Right renal pelvis (tissue), 4 donors: ENCODE data around the gene KCNQ1OT1. TPM values are rescaled to one million over a fixed set of nuclear protein-coding genes. Genes with fewer than 3 reads are reported as not detected.

Experiments used
- DNase-seq, 4 donors: peaks; one replicate each; pipeline ENCODE4 v3.0.0-alpha.2; 2013; ENCODE audit warnings: low read depth in 4 of 4, low spot score in 3 of 4, missing footprints in 1 of 4
- polyA plus RNA-seq, 4 donors: library from polyadenylated mRNA; unstranded; fragments of 120-200 nt; gene quantifications; one replicate each; pipeline ENCODE4 v1.2.1, GENCODE V29; 2013; ENCODE audit not compliant: insufficient read length in 4 of 4

Gene KCNQ1OT1
- polyA plus RNA-seq, 4 donors: 0.72 to 1.5 (median 0.84) TPM

DNA sequence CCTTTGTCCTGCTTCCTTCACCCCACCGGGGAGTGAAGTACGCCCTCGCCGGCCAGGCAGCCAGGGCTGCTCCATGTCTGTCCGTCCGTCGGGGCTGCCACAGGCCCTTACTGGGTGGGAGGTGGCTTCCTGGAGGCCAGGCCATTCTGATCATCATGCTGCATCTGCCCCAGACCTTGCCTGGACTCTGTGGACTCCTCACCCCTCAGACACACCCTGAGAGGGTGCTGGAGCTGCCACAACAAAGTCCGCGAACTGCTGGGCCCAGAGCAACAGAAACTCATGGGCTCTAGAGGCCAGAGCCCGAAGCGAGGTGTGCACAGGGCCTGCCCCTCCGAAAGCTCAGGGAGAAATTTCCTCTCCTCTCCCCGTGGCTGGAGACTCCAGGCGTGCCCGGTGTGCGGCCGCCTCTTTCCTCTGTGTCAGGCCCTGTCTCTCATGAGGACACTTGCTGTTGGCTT is 124.2 kb downstream of the KCNQ1OT1 start:
- DNase-seq: no peak

DNA sequence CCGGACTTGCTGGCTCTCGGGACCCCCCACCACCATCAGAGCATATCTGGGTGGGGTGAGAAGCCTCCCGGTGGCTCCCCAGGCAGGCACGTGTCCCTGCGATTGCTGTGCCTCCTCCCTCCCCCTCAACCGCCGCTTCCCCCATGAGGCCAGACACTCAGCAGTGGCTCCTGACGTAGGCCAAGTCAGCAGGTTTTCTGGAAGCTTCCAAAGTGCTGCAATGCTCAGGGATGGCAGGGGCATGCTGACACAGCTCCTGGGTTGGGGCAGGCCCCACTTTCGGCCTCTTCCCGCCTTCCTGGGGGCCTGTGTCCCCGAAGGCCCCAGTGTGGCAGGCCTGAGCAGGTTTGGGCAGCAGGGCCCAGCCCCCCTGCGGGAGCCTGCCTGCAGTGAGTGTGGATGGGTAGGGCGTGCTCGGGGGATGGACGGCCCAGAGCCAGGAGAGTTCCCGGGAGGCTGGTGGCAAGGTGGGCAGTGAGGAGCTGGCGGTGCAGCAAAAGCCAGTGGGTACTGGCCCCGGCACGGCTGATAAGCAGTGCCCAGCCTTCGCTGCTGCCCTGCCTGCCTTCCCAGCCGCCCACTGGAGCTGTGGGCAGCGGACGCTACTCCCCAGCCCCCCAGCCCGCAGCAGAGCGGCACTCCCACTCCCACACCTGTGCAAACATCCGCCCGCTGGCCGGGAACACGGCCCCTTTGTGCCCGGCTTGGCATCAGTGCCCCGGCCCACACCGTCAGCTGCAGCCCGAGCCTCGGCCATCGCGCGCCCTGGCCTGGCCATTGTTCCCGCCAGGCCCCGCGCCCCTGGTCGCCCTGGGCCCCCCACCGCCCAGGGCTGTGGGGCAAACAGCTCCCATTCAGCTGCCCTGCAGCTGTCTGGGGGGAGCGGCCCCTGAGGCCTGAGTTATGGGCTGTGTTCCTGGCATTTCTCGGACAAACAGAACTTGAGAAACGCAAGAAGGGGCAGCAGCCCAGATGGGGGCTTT is 125.0 kb downstream of the KCNQ1OT1 start:
- no peak for DNase-seq

DNA sequence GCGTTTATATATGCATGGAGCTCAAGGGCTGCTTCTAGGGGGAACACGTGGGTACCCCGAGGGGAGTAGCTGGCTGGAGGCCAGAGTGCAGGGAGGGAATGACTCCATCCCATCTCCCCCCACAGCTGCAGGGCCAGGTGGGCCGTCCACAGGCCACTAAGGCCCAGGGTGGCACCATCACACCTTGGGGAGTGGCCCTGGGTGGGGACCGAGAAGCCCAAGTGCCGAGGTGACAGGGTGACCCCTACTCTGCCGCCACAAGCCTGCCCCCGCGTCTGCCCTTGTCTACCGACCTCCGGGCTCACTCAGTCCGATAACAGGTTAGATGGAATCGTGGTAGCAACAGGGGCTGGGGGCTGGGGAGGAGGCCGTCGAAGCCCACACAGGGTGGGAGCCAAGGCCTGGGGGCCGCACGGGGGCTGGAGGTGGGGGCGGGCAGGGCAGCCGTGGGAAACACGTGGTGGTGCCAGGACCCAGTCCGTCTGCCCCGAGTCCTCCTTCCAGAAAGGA is 125.7 kb downstream of the KCNQ1OT1 start:
- DNase-seq: no peak

DNA sequence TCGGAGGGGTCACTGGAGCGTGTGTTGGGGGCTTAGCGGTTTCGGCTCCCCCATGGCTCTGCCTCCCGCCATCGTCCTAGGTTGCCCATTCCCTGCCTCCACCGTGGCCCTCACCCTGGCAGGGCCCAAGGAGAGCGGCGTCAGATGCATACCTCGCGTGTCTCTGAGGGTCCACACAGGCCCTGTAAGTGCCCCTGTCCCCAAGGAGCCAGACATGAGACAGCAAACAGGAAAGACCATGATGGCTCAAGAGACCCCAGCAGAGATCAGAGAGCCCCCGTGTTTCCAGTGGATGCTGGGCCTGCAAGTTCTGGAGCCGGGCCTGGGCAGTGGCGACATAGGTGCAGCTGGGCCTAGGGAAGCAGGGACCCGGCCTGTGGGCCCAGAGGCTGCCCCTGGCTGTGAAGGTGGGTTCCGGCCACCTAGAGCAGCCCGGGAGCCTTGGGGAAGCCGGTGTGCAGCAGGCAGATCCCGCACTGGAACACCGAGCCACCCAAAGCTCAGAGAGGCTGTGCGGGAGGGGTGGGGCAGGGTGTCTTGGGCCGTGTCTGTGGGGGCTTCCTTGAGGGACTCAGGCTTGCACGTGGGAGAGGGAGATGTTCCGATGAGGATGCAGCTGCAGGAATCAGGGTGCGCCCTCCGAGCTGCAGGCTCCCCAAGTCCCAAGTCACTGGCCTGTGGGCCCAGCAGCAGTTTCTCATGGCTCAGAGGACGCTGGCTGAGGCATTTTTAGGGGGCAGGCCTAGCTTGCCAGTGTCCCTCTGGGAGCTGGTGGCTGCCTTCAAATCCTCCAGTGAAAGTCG is 126.4 kb downstream of the KCNQ1OT1 start:
- DNase-seq: no peak

DNA sequence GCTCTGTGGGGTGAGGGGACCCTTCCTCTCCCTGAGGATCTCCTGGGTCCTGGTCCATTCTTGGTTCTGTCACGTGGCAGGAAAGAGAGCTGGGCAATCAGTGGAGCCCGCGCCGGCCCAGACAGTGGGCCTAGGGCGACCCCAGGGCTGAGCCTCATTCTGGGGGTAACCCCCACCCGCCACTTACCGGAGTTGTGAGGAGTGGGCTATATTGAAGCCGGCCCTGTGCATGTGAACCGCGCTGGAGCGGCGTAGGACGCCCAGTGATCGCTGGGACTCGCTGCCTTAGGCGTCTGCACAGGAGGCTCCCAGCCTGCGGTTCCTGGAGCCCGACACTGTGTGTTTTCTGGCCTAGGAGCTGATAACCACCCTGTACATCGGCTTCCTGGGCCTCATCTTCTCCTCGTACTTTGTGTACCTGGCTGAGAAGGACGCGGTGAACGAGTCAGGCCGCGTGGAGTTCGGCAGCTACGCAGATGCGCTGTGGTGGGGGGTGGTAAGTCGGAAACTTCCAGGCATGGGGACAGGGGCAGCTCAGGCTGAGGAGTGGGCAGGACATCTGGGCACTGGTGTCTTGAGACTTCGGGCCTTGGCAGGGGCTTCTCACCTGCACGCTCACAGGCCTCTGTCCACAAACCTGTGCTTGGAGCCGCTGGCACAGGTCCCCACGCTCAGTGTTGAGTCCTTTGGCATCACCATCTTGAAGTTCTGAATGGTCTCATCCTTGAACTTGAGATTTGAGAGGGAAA is 127.1 kb downstream of the KCNQ1OT1 start:
- DNase-seq: no peak

DNA sequence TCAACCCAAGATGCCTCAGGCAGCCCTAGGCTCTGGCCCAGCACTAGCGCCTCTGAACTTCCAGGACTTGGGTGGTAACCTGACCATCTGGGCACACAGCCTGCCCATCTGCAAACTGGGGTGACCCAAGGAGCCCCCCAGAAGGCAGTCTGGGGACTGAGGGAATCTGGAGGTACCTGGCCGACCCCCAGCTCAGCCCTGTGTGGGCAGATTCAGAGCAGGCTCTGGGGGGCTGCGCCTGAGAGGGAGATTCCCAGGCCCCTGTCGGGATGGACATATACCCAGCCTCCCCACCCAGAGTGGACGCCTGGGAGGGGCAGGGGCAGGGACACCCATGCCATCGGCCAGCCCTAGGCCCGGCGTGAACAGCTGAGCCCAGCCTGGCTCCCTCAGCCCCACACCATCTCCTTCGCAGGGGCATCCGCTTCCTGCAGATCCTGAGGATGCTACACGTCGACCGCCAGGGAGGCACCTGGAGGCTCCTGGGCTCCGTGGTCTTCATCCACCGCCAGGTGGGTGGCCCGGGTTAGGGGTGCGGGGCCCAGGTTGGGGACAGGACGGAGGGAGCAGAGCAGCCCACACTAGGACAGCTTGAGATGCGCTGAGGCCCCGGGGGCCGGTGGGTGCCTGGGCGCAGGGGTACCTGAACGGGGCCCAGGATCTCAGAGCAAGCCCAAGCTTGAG is 128.1 kb downstream of the KCNQ1OT1 start:
- no peak for DNase-seq

DNA sequence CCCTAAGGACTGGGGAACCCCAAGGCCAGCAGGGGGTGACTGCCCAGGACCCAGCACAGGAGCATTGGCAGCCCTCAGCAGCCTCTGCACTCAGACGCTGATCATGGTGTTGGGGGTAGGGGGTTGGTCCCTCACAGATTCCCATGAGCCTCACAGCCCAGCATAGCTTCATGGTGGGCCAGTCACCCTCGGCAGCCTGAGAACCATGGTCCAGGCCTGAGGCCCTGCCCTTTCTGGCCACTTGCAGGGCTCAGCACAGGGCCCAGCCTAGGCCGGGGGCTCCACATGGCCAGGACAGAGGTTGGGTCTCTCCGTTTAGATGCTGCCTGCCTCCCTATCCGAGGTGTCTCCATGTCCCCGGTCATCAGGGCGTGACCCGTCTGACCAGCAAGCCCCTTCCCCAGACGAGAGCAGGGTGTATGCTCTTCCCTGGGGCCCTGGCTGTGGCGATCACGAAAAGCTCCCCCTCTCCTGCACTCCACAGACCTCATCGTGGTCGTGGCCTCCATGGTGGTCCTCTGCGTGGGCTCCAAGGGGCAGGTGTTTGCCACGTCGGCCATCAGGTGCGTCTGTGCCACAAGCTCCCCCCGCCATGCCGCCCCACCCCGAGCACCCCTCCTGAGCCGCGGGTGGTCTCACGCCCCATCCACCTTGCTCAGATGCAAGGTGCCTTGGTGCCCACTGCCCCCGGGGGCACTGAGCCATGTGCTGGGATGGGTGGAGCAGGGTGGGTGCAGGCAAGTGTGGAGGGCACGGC is 128.8 kb downstream of the KCNQ1OT1 start:
- DNase-seq: no peak

DNA sequence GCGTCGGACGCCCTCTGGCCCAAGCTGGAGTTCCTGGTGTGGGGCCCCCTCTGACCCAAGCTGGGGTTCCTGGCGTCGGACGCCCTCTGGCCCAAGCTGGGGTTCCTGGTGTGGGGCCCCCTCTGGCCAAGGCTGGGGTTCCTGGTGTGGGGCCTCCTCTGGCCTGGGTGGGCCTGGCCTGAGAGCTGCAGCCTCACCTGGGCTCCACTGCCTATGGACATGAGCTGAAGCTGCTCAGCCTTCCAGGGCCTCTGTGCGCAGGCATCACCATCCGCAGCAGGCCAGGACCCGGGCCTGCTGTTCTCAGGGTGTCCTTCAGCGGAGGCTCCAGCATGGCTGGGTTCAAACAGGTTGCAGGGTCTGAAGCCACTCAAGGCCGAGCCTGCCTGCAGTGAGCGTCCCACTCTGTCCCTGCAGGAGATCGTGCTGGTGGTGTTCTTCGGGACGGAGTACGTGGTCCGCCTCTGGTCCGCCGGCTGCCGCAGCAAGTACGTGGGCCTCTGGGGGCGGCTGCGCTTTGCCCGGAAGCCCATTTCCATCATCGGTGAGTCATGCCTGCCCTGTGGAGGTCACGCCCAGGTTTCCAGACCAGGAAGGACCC is 129.5 kb downstream of the KCNQ1OT1 start:
- DNase-seq: no peak

DNA sequence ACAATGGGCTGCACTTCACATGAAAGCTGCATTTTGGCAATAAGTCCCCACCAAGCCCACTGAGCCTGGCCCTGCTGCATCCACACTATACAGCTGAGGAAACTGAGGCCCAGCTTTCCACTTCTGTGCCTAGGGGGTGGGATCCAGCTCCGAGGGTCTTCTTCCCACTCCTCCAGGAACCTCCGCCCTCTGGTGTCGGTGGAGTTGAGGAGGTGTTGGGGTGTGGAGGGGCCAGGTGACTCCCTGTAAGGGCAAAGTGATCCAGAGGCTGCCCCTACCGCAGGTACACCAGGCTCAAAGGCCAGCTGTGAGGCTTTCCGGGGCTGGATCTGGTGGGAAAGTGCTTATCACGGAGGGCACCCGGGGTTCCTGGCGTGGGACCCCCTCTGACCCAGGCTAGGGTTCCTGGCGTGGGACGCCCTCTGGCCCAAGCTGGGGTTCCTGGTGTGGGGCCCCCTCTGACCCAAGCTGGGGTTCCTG is 130.0 kb downstream of the KCNQ1OT1 start:
- DNase-seq: no peak

DNA sequence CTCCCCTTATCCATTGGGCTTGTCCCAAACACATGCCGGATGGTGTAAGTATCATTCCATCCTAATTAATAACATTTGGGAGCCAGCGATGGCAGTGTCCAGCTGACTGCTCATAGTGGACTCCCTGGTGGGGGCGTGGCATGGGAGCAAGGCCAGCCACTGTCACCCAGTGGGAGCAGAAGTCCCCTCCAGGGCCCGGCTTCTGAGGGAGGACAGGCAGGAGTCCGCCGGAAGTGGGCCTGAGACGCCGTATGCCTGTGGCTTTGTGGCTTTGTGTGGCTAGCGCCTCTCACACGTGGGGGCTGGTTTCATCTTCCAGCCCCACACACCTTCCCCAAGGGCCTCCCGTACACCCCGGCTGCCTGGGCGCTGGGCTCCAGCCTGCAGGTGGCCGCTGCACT is 130.5 kb downstream of the KCNQ1OT1 start:
- no peak for DNase-seq

DNA sequence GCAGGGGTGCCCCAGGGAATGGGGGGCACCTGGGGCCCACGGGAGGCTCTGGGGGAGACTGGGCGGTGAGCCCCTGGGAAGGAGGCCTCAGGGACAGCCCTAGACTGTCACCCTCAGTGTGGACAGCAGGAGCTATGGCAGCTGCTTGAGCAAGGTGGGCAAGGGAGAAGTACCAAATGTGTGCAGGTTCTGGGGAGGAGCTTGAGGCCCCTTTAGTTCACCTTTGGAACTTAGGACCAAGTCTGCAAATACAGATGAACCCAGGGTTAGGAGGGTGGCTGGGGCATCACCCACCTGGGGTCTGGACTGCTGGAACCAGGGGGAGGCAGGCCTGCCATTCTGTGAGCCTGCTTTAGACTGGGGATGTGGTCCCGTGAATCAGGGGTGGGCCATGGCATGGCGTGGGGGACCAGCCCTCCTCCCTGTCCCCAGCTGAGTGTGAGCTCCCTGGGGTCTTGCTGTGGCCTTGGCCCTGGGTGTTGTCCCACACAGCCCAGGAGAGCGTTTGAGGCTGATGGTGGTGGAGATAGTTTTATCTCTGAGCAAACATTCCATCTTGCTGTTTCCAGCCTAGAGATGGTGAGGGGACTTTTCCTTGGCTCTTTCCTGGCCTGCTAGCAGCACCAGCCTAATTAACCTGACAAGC is 132.6 kb downstream of the KCNQ1OT1 start:
- no peak for DNase-seq

DNA sequence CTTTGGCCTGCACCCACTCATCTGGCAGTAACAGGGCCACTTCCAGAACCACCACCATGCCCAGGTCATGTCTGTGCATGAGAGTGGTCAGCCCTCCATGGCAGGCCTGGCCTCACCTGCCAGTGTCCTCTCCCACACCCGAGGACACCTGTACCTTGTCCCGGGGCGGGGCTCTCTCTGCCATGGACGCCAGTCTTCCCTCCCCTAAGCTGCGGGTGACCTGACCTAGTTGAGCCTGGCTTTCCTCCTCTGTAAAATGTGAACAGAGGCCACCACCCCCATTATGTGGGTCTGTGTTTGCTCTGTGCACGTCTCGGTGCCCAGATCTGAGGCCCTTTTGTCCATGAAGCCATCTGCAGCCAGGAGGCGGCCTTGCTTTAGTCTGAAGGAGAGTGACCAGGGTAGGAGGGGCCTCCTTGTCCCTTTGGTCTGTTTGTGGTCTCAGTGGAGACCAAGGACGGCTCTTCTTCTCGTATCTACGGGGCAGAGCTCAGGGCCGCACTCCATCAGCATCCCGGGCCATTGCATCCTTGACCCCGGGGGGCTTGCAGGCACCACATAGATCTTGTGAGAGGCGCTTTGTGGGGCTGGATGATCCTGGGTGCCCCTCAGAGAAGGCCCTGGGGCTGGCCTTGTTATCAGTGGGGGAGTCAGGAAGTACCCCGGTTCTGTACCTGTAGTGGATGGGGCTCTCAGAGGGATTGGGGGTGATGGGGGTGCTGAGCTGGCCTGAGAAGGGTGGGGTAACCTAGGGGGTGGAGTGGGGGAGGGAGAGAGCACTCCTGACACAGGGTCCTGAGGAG is 133.4 kb downstream of the KCNQ1OT1 start:
- no peak for DNase-seq

DNA sequence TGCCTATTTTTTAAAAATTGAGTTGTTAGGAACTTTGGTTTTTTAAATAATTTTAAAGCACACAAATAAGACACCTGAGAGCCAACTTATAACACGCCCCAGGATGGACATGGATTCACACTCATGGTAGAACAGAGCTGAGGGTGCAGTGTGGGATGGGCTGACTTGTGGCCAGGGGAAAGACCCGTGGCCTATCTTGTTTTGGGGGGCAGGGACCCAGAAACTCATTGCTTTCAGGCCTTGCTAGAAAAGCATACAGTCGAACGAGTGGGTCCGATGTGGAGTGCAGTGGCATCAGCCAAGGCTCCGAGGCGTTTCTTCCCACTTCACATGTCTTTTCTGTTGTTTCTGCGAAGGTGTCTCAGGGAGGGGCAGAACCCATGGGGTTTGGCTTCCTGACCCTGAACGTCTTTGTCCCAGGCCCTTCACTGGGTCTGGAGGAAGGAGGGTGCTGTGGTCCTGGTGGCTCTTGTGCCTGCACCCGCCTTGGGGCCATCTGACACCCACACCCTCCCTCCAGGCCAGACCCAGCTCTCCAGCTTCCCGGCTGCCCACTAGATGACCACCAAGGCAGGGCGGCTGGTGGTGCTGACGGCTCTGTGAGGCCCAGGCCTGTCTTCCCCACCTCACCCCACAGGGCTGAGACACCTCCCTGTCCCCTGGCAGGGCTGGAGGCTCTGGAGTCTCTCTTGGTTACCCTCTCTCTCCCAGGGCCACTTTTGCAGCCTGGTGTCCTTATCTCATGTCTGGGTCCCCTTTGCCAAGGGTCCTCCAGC is 134.2 kb downstream of the KCNQ1OT1 start:
- no peak for DNase-seq

DNA sequence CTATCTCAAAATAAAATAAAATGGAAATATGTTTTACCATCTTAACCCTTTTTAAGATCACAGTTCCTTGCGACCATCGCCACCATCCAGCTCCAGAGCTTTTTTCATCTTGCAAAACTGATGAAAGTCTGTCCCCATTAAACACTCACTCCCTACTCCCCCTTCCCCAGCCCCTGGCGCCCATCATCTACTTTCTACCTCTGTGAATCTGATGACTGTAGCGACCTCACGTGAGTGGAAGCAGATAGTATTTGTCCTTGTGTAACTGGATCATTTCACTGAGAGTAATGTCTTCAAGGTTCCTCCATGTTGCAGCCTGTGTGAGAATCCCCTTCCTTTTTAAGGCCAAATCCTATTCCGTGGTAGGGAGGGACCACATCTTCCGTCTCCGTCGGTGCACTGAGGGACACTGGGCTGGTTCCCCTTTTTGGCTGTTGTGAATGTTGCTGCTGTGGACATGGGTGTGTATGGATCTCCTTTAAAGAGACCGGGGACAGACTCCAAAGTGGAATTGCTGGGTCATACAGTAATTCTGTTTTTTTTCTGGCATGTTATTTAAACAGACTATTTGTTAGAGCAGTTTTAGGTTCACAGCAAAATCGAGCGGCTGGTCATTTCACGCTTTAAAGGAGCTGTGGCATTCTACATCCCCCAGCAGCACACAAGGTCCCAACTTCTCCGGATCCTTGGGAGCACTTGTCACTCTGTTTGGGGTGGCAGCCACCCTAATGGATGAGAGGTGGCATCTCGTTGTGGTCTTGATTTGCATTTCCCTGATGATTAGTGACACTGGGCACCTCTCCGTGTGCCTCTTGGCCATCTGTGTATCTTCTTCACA is 135.0 kb downstream of the KCNQ1OT1 start:
- DNase-seq: no peak

DNA sequence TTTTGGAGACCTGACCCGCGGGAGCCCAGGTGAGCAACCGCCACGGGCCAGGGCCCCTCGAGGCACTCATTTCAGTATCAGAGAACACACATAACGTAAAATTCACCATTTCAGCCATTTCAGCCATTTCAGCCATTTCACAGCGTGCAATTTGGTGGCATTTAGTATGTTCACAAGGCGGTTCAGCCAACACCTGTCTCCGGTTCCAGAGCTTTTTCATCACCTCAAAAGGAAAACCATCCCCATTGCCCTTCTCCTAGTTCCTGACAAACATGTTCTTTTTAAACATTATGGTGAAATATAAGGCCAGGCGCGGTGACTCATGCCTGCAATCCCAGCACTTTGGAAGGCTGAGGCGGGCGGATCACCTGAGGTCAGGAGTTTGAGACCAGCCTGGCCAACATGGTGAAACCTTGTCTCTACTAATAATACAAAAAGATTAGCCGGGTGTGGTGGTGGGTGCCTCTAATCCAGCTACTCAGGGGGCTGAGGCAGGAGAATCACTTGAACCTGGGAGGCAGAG is 135.7 kb downstream of the KCNQ1OT1 start:
- no peak for DNase-seq
